ENCODE data around the gene EFTUD2. TPM values are rescaled to one million over a fixed set of nuclear protein-coding genes. Genes with fewer than 3 reads are reported as not detected.

Gene EFTUD2
- total RNA-seq, 1 experiment from 2014 or later, result 150 TPM

DNA sequence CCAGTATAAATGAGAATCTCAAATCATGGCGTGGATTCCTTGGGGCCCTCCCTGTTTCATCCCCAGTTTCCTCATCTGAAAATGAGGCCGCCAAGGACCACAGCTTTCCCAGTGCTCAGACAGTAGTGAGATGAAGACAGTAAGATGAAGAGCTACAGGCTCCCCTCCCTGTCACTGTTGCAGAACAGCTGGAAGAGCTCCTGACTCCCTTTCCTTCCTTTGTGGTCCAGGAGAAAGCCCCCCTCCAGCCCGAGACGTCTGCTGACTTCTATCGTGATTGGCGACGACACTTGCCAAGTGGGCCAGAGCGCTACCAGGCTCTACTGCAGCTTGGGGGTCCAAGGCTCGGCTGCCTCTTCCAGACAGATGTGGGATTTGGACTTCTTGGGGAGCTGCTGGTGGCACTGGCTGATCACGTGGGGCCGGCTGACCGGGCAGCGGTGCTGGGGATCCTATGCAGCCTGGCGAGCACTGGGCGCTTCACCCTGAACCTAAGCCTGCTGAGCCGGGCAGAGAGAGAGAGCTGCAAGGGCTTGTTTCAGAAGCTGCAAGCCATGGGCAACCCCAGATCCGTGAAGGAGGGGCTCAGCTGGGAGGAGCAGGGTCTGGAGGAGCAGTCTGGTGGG lies 3.0 kb upstream of the EFTUD2 start:
- intact Hi-C loops (cut with micrococcal nuclease), result no loop called here
- BruUV-seq (replicated peaks), result no TSS peak
- Histone ChIP-seq H3K36me3 (ENCODE audit: control insufficient read depth in 1 of 2, insufficient read depth in 2 of 2, low read length in 2 of 2) (no peaks in the 10 kb centered on the region), H3K27me3 (ENCODE audit: insufficient read depth, low read length) (no peaks in the 10 kb centered on the region), H3K4me2 (ENCODE audit: low read length) (no peak overlapping the region), H3K9me2 (ENCODE audit: insufficient read depth) (no peaks in the 10 kb centered on the region), H2AFZ (ENCODE audit: low read depth, low read length, poor library complexity, severe bottlenecking) (no peak overlapping the region), H3K9me3 (ENCODE audit: control insufficient read depth in 1 of 2, insufficient read depth in 1 of 2, low read depth in 1 of 2, low read length in 2 of 2) (no peaks in the 10 kb centered on the region), H3K4me1 (ENCODE audit: control insufficient read depth in 1 of 2, insufficient read depth in 2 of 2, low read length in 2 of 2) (peaks cover 20 to 57% of the 10 kb centered on the region in 2 experiments), H3K79me2 (ENCODE audit: insufficient read depth, low read length) (peaks cover 22% of the 10 kb centered on the region), H3K4me3 (replicated peaks in 1 of 2; ENCODE audit: low read depth in 1 of 2, low read length in 2 of 2) (no peak overlapping the region), H3K27ac (ENCODE audit: low read depth, low read length) (no peak overlapping the region), H3K9ac (ENCODE audit: low read length) (no peak overlapping the region), H4K20me1 (ENCODE audit: insufficient read depth) (no peaks in the 10 kb centered on the region)
- TF ChIP-seq CEBPB (IDR thresholded peaks at IDR 0.05; ENCODE audit: low read depth) (no peak), JUND (IDR thresholded peaks at IDR 0.05) (no peak), POLR2AphosphoS5 (IDR thresholded peaks at IDR 0.05; ENCODE audit: low read depth, low read length) (no peak), SRF (IDR thresholded peaks at IDR 0.05; ENCODE audit: low read depth) (no peak), EGR1 (IDR thresholded peaks at IDR 0.05; ENCODE audit: low read depth) (no peak), POLR2A (IDR thresholded peaks at IDR 0.05; ENCODE audit: borderline replicate concordance, extremely low read depth, insufficient read depth, insufficient read length) (no peak), FOSL1 (IDR thresholded peaks at IDR 0.05; ENCODE audit: low read depth) (no peak), SP1 (IDR thresholded peaks at IDR 0.05; ENCODE audit: low read depth) (no peak), RAD21 (IDR thresholded peaks at IDR 0.05; ENCODE audit: low read depth) (no peak), ELF1 (IDR thresholded peaks at IDR 0.05; ENCODE audit: borderline replicate concordance, low read depth) (no peak), EZH2 (IDR thresholded peaks at IDR 0.05) (no peak), ZFX (IDR thresholded peaks at IDR 0.05) (no peak), EZH2phosphoT487 (IDR thresholded peaks at IDR 0.05; ENCODE audit: borderline replicate concordance) (no peak), ZNF274 (IDR thresholded peaks at IDR 0.05; ENCODE audit: low read depth, low read length) (no peak), TCF7L2 (IDR thresholded peaks at IDR 0.05; ENCODE audit: borderline replicate concordance, extremely low read depth, insufficient read depth, insufficient read length) (no peak)
- TF ChIP-seq, protein P1, sequence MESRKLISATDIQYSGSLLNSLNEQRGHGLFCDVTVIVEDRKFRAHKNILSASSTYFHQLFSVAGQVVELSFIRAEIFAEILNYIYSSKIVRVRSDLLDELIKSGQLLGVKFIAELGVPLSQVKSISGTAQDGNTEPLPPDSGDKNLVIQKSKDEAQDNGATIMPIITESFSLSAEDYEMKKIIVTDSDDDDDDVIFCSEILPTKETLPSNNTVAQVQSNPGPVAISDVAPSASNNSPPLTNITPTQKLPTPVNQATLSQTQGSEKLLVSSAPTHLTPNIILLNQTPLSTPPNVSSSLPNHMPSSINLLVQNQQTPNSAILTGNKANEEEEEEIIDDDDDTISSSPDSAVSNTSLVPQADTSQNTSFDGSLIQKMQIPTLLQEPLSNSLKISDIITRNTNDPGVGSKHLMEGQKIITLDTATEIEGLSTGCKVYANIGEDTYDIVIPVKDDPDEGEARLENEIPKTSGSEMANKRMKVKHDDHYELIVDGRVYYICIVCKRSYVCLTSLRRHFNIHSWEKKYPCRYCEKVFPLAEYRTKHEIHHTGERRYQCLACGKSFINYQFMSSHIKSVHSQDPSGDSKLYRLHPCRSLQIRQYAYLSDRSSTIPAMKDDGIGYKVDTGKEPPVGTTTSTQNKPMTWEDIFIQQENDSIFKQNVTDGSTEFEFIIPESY (IDR thresholded peaks at IDR 0.05; ENCODE audit: extremely low read depth, insufficient replicate concordance, low read length), result no peak
- TF ChIP-seq, protein P2, sequence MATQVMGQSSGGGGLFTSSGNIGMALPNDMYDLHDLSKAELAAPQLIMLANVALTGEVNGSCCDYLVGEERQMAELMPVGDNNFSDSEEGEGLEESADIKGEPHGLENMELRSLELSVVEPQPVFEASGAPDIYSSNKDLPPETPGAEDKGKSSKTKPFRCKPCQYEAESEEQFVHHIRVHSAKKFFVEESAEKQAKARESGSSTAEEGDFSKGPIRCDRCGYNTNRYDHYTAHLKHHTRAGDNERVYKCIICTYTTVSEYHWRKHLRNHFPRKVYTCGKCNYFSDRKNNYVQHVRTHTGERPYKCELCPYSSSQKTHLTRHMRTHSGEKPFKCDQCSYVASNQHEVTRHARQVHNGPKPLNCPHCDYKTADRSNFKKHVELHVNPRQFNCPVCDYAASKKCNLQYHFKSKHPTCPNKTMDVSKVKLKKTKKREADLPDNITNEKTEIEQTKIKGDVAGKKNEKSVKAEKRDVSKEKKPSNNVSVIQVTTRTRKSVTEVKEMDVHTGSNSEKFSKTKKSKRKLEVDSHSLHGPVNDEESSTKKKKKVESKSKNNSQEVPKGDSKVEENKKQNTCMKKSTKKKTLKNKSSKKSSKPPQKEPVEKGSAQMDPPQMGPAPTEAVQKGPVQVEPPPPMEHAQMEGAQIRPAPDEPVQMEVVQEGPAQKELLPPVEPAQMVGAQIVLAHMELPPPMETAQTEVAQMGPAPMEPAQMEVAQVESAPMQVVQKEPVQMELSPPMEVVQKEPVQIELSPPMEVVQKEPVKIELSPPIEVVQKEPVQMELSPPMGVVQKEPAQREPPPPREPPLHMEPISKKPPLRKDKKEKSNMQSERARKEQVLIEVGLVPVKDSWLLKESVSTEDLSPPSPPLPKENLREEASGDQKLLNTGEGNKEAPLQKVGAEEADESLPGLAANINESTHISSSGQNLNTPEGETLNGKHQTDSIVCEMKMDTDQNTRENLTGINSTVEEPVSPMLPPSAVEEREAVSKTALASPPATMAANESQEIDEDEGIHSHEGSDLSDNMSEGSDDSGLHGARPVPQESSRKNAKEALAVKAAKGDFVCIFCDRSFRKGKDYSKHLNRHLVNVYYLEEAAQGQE (IDR thresholded peaks at IDR 0.05; ENCODE audit: low read depth), result no peak
- TF ChIP-seq, protein P3, sequence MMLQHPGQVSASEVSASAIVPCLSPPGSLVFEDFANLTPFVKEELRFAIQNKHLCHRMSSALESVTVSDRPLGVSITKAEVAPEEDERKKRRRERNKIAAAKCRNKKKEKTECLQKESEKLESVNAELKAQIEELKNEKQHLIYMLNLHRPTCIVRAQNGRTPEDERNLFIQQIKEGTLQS (IDR thresholded peaks at IDR 0.05), result no peak
- TF ChIP-seq, protein P4, sequence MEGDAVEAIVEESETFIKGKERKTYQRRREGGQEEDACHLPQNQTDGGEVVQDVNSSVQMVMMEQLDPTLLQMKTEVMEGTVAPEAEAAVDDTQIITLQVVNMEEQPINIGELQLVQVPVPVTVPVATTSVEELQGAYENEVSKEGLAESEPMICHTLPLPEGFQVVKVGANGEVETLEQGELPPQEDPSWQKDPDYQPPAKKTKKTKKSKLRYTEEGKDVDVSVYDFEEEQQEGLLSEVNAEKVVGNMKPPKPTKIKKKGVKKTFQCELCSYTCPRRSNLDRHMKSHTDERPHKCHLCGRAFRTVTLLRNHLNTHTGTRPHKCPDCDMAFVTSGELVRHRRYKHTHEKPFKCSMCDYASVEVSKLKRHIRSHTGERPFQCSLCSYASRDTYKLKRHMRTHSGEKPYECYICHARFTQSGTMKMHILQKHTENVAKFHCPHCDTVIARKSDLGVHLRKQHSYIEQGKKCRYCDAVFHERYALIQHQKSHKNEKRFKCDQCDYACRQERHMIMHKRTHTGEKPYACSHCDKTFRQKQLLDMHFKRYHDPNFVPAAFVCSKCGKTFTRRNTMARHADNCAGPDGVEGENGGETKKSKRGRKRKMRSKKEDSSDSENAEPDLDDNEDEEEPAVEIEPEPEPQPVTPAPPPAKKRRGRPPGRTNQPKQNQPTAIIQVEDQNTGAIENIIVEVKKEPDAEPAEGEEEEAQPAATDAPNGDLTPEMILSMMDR (IDR thresholded peaks at IDR 0.05 in 2 of 3, conservative IDR thresholded peaks at IDR 0.05 in 1 of 3; ENCODE audit: borderline replicate concordance in 1 of 3, insufficient read depth in 1 of 3, low read depth in 2 of 3, low read length in 2 of 3), result no peak
- ChIA-PET RAD21 (ENCODE audit: low non-redundant PET in 1 of 2, low total read pairs in 2 of 2, uncharacterized antibody in 2 of 2, unreplicated experiment in 2 of 2) (no interaction called here), POLR2A (no interaction called here), CTCF (interaction anchor here (2.0 kb wide), 1 partner anchor 9 kb away, joined by 6 read pairs; no protein-coding TSS in a partner anchor)
- ATAC-seq, result no peak
- no peak for DNase-seq (ENCODE audit: low read depth, low spot score)
